ENCODE measurements around the gene LGR4. TPM values are rescaled to one million over a fixed set of nuclear protein-coding genes. Genes with fewer than 3 reads are reported as not detected.

Gene LGR4
- total and polyA plus RNA-seq, 7 donors: 11.3 to 44.3 (median 29.9) TPM

DNA sequence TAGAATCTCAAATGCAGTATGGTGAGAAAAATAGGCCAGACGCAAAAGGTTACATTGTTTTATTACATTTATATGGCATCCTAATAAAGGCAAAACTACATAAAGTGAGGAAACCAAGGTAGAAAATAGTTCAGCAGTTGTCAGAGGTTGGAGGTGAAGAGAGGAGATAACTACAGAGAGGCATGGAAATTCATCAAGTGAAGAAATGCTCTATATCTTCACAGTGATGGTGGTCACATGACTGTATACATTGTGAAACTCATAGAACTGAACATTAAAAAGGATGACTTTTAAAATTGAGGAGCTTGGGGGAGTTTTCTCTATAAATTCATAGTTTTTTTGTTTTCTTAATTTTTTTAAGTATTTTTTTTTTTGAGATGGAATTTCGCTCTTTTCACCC lies 14.4 kb downstream of the LGR4 start:
- H3K36me3 ChIP-seq: no peaks in the 10 kb centered on the region
- H3K4me3 ChIP-seq: no peak overlapping the region
- intact Hi-C loops (cut with DNase I): no loop called here
- DNase-seq: no peak
- H3K27me3 ChIP-seq: no peaks in the 10 kb centered on the region
- no peak for TF ChIP-seq POLR2A (IDR thresholded peaks at IDR 0.05)
- no peak for TF ChIP-seq POLR2AphosphoS5 (IDR thresholded peaks at IDR 0.05)
- no peak for TF ChIP-seq CTCF (IDR thresholded peaks at IDR 0.05)
- no peak for TF ChIP-seq EP300 (IDR thresholded peaks at IDR 0.05)
- H3K9me3 ChIP-seq: no peaks in the 10 kb centered on the region
- H3K27ac ChIP-seq: no peak overlapping the region
- H3K4me1 ChIP-seq: peaks cover 0 to 44% (median 13%) of the 10 kb centered on the region in 4 donors
- WGBS, 2 donors: 72 to 89% methylated on average over 2 of the region's 2 CpGs

DNA sequence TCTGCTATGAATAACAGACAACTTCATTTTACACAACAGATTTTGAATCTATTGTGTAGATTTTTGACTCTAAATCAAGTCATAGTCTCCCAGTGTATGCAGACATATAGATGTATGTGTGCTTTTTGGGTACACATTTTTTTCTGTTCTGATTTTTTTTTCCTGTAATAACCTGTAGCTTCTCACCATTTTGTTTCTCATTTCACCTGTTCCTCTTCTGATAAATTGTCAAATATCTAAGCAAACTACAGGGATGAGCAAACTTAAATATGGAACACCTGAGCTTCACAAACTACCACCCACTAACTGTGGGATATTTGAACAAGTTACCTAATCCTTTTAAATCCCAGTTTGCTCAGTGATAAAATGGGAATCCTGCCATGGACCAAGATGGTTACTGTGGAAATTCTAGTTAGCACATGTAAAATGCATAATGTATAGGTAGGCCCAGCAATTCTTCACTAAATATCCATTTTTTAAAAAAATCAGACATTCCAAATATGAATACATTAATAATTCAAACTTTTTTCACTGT lies 15.7 kb downstream of the LGR4 start:
- no peak overlapping the region for H3K27ac ChIP-seq
- intact Hi-C loops (cut with DNase I): no loop called here

DNA sequence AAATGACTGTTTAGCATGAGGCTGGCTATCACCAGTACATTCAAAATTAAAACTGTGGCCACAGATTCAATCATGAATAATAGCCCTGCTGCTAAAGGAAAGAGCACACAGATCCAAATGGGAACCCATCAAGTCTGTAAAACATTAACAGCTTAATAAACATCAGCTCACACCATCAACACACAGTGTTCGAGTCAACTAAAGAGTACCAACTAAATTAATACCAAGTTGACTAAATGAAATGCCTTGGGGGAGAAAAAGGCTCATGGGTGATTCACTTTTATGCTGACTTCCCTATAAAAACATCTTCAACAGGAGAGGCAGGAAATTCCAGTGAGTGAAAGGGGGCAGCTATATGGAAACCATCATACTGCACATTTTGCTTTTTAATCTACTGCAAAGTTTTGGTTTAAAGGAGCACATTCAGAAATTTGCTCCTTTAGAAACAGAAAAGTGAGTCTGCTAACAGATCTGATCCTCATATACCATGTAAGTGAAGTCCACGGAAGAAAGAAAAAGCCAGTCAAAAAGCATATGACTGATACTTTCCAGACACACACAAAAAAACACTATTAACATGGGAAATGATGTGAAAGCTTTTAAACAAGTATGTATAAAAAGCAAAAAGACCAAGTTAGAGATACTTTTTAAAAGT lies 16.3 kb downstream of the LGR4 start:
- no peak for TF ChIP-seq POLR2AphosphoS5 (IDR thresholded peaks at IDR 0.05)
- no peak for TF ChIP-seq EP300 (IDR thresholded peaks at IDR 0.05)
- TF ChIP-seq CTCF (IDR thresholded peaks at IDR 0.05): no peak
- no peak for TF ChIP-seq POLR2A (IDR thresholded peaks at IDR 0.05)
- intact Hi-C loops (cut with DNase I): no loop called here
- DNase-seq: no peak
- H3K4me1 ChIP-seq: peaks cover 0 to 54% (median 21%) of the 10 kb centered on the region in 4 donors
- no peaks in the 10 kb centered on the region for H3K27me3 ChIP-seq
- no peaks in the 10 kb centered on the region for H3K36me3 ChIP-seq
- H3K4me3 ChIP-seq: no peak overlapping the region
- H3K27ac ChIP-seq: no peak overlapping the region
- H3K9me3 ChIP-seq: no peaks in the 10 kb centered on the region
- WGBS, 2 donors: 26 to 62% methylated on average over 2 of the region's 2 CpGs

More for the DNA sequence above, 15.7 kb downstream of the LGR4 start:
- DNase-seq: no peak
- TF ChIP-seq EP300 (IDR thresholded peaks at IDR 0.05): no peak
- TF ChIP-seq POLR2A (IDR thresholded peaks at IDR 0.05): no peak
- no peak for TF ChIP-seq CTCF (IDR thresholded peaks at IDR 0.05)
- TF ChIP-seq POLR2AphosphoS5 (IDR thresholded peaks at IDR 0.05): no peak
- no peaks in the 10 kb centered on the region for H3K27me3 ChIP-seq
- no peaks in the 10 kb centered on the region for H3K9me3 ChIP-seq
- H3K4me1 ChIP-seq: peaks cover 0 to 48% (median 16%) of the 10 kb centered on the region in 4 donors
- H3K4me3 ChIP-seq: no peak overlapping the region
- H3K36me3 ChIP-seq: no peaks in the 10 kb centered on the region

DNA sequence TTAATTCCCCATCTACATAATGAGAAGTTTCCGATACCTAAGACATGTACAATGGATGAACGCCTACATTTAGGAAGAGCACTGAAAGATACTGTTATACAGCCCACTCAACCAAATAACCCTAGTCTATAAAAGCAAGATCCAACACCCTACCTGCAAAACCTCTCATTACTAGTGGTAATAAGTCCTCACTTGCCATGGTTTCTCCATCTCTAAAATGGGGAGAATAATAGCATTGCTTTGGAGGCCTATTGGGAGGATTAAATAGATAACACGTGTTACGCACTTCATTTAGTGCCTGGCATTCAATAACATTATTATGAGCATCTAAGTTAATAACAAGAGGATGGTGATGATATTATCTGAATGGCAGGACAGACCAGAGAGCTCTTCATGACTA lies 16.9 kb downstream of the LGR4 start:
- H3K4me3 ChIP-seq: no peak overlapping the region
- no peak for TF ChIP-seq POLR2A (IDR thresholded peaks at IDR 0.05)
- no peak for TF ChIP-seq EP300 (IDR thresholded peaks at IDR 0.05)
- TF ChIP-seq CTCF (IDR thresholded peaks at IDR 0.05): no peak
- TF ChIP-seq POLR2AphosphoS5 (IDR thresholded peaks at IDR 0.05): no peak
- H3K27ac ChIP-seq: no peak overlapping the region
- no peaks in the 10 kb centered on the region for H3K9me3 ChIP-seq
- peaks cover 0 to 53% (median 25%) of the 10 kb centered on the region in 4 donors for H3K4me1 ChIP-seq
- no peaks in the 10 kb centered on the region for H3K36me3 ChIP-seq
- intact Hi-C loops (cut with DNase I): no loop called here
- 85 to 94% methylated on average over 4 of the region's 4 CpGs for WGBS, 2 donors
- DNase-seq: no peak
- H3K27me3 ChIP-seq: no peaks in the 10 kb centered on the region
